Measurements from ENCODE around the gene ARHGAP5. TPM values are rescaled to one million over a fixed set of nuclear protein-coding genes. Genes with fewer than 3 reads are reported as not detected.

ARHGAP5 gene
- total and polyA plus RNA-seq, 2 experiments from 2014 or later, result 22.1 to 72.6 TPM

GRCh38 chr14:32102152-32102787 lies 25.2 kb downstream of the ARHGAP5 start (continued):
- TF ChIP-seq EZH2phosphoT487 (IDR thresholded peaks at IDR 0.05; ENCODE audit: unreplicated experiment), result no peak
- TF ChIP-seq STAT1 (IDR thresholded peaks at IDR 0.05; ENCODE audit: unreplicated experiment), result no peak
- no peak for TF ChIP-seq JUNB (IDR thresholded peaks at IDR 0.05; ENCODE audit: unreplicated experiment)

GRCh38 chr14:32102968-32103367 lies 25.9 kb downstream of the ARHGAP5 start:
- H3K36me3 Mint-ChIP-seq (ENCODE audit: low read depth), result peaks cover 4% of the 10 kb centered on the region; the same call in 2 of the 3 replicates
- H3K27me3 Mint-ChIP-seq (ENCODE audit: insufficient read depth, low read depth, poor library complexity), result no peaks in the 10 kb centered on the region
- H3K9me3 Mint-ChIP-seq, result no peaks in the 10 kb centered on the region
- peaks cover 98% of the 10 kb centered on the region for H3K79me2 ChIP-seq (replicated peaks; ENCODE audit: insufficient read depth)
- H3K27me3 ChIP-seq (ENCODE audit: insufficient read depth), result no peaks in the 10 kb centered on the region
- no peak overlapping the region for H3K4me3 ChIP-seq
- H3K36me3 ChIP-seq (ENCODE audit: insufficient read depth), result no peaks in the 10 kb centered on the region
- no peaks in the 10 kb centered on the region for H3K4me1 Mint-ChIP-seq
- DNase-seq (ENCODE audit: low spot score) (no peak), ATAC-seq (no peak)
- H3K27ac Mint-ChIP-seq, result no peak overlapping the region
- peaks cover 14% of the 10 kb centered on the region for H4K20me1 ChIP-seq (replicated peaks; ENCODE audit: insufficient read depth)
- no peak overlapping the region for H3K27ac ChIP-seq (ENCODE audit: low read depth)
- H3K4me3 Mint-ChIP-seq, result no peak overlapping the region
- H3F3A ChIP-seq (replicated peaks; ENCODE audit: low read depth), result no peaks in the 10 kb centered on the region
- H2AFZ ChIP-seq, result no peak overlapping the region
- no peak overlapping the region for H3K4me2 ChIP-seq
- H3K4me1 ChIP-seq (ENCODE audit: insufficient read depth), result no peaks in the 10 kb centered on the region
- no peaks in the 10 kb centered on the region for H3K9me2 ChIP-seq (ENCODE audit: insufficient read depth)
- no peak for TF ChIP-seq ZNF331 (CRISPR knock-in tag; IDR thresholded peaks at IDR 0.05; ENCODE audit: low read depth)
- TF ChIP-seq JUNB (IDR thresholded peaks at IDR 0.05; ENCODE audit: unreplicated experiment), result no peak
- no peak for TF ChIP-seq NANOG (IDR thresholded peaks at IDR 0.05; ENCODE audit: borderline replicate concordance)
- no peak for TF ChIP-seq ZNF462 (CRISPR knock-in tag; IDR thresholded peaks at IDR 0.05)
- no peak for TF ChIP-seq EZH2 (IDR thresholded peaks at IDR 0.05; ENCODE audit: low read depth, unreplicated experiment)
- no peak for TF ChIP-seq CREB1 (CRISPR knock-in tag; IDR thresholded peaks at IDR 0.05; ENCODE audit: low read depth)
- no peak for TF ChIP-seq ZNF114 (CRISPR knock-in tag; IDR thresholded peaks at IDR 0.05)
- TF ChIP-seq EZH2phosphoT487 (IDR thresholded peaks at IDR 0.05; ENCODE audit: unreplicated experiment), result no peak
- no peak for TF ChIP-seq REST (IDR thresholded peaks at IDR 0.05; ENCODE audit: unreplicated experiment)
- TF ChIP-seq STAT1 (IDR thresholded peaks at IDR 0.05; ENCODE audit: unreplicated experiment), result no peak
- TF ChIP-seq CTCF (conservative IDR thresholded peaks at IDR 0.05; ENCODE audit: low read depth in 2 of 2), result no peak
- TF ChIP-seq POLR2AphosphoS5 (IDR thresholded peaks at IDR 0.05; ENCODE audit: low read depth), result no peak
